IMR-90 (cell line): ENCODE results near the gene PPT2. TPM values are rescaled to one million over a fixed set of nuclear protein-coding genes. Genes with fewer than 3 reads are reported as not detected.
A peak's percentile ranks its signal among the peaks of the same experiment; 100 is the strongest.

Experiments used
- ATAC-seq: fragments of 200-7000 bp; cut with Tn5 transposase; 2 replicates; pipeline ENCODE4 v1.9.1; 2020; ENCODE audit warnings: low read depth, mild to moderate bottlenecking, moderate library complexity
- BruUV-seq: library from RNA; stranded (reverse); fragments of 400-500 nt; replicated peaks from 2 replicates; lab custom pipeline; 2021; lab: Mats Ljungman, UMichigan
- CTCF ChIA-PET: fragments of 300-600 bp; formaldehyde crosslinking; extraction: SDS; loops from one replicate; lab custom pipeline; 2021; ENCODE audit warnings: antibody characterized with exemption; lab: Yijun Ruan, JAX
- POLR2A ChIA-PET: fragments of 300-600 bp; sonication (Branson Sonifier 250); formaldehyde crosslinking; loops from one replicate; lab custom pipeline; 2022; ENCODE audit warnings: antibody characterized with exemption; ENCODE audit not compliant: unreplicated experiment; lab: Charles Lee
- DNase-seq: peaks from one replicate; pipeline ENCODE4 v3.0.0; 2013
- H2AFZ ChIP-seq: replicated peaks from 2 replicates; pipeline ENCODE3; 2013; ENCODE audit warnings: low read length, mild to moderate bottlenecking; ENCODE audit not compliant: poor library complexity
- H2AK5ac ChIP-seq: 2 replicates; pipeline ENCODE4 v1.6.1; 2013; ENCODE audit warnings: low read depth, low read length, inconsistent platforms
- H2AK9ac ChIP-seq: replicated peaks from 2 replicates; pipeline ENCODE3; 2013; ENCODE audit warnings: mild to moderate bottlenecking, low read depth, low read length, moderate library complexity; ENCODE audit not compliant: poor library complexity
- H2BK120ac ChIP-seq: 2 replicates; pipeline ENCODE4 v1.6.1; 2013; ENCODE audit warnings: low read depth, low read length, inconsistent platforms
- H2BK15ac ChIP-seq: 3 replicates; pipeline ENCODE4 v1.6.1; 2013; ENCODE audit warnings: low read depth, low read length, inconsistent platforms
- H2BK20ac ChIP-seq: 2 replicates; pipeline ENCODE4 v1.6.1; 2013; ENCODE audit warnings: low read depth, mild to moderate bottlenecking, inconsistent platforms, low read length, moderate library complexity
- H2BK5ac ChIP-seq: 2 replicates; pipeline ENCODE4 v1.6.1; 2013; ENCODE audit warnings: mild to moderate bottlenecking, low read depth, low read length, inconsistent platforms; ENCODE audit not compliant: poor library complexity, severe bottlenecking
- H3K14ac ChIP-seq: replicated peaks from 2 replicates; pipeline ENCODE4 v1.6.1; 2013; ENCODE audit warnings: low read depth, low read length, inconsistent platforms
- H3K18ac ChIP-seq: 2 replicates; pipeline ENCODE4 v1.6.1; 2013; ENCODE audit warnings: low read depth, low read length, control low read depth
- H3K23ac ChIP-seq: 2 replicates; pipeline ENCODE4 v1.6.1; 2013; ENCODE audit warnings: low read depth, low read length, inconsistent platforms
- H3K27ac ChIP-seq: 2 replicates; pipeline ENCODE4 v1.5.1; 2013; ENCODE audit warnings: mild to moderate bottlenecking, control low read depth, low read length; ENCODE audit not compliant: insufficient read depth
- H3K27me3 ChIP-seq: 2 replicates; pipeline ENCODE4 v1.6.1; 2013; ENCODE audit warnings: low read length; ENCODE audit not compliant: control insufficient read depth, insufficient read depth
- H3K36me3 ChIP-seq: 2 replicates; pipeline ENCODE4 v1.6.1; 2013; ENCODE audit warnings: low read length, mixed read lengths; ENCODE audit not compliant: control insufficient read depth, insufficient read depth
- H3K4ac ChIP-seq: 2 replicates; pipeline ENCODE4 v1.6.1; 2013; ENCODE audit warnings: low read depth, low read length, inconsistent platforms
- H3K4me1 ChIP-seq: 2 replicates; pipeline ENCODE4 v1.6.1; 2013; ENCODE audit warnings: low read length, mixed read lengths; ENCODE audit not compliant: control insufficient read depth, insufficient read depth
- H3K4me2 ChIP-seq: 2 replicates; pipeline ENCODE4 v1.6.1; 2013; ENCODE audit warnings: low read depth, mild to moderate bottlenecking, control low read depth, low read length, moderate library complexity
- H3K4me3 ChIP-seq: 2 replicates; pipeline ENCODE4 v1.5.1; 2013; ENCODE audit warnings: low read depth, mild to moderate bottlenecking, control low read depth, low read length, moderate library complexity; ENCODE audit not compliant: insufficient read depth
- H3K56ac ChIP-seq: 2 replicates; pipeline ENCODE4 v1.6.1; 2013; ENCODE audit warnings: low read length, inconsistent platforms; ENCODE audit not compliant: insufficient read depth; ENCODE audit errors: extremely low read depth
- H3K79me1 ChIP-seq, 2 experiments: 2 replicates each; pipeline ENCODE4 v1.6.1; 2013; ENCODE audit warnings: low read length in 2 of 2, inconsistent platforms in 1 of 2, low read depth in 1 of 2
- H3K9ac ChIP-seq: 2 replicates; pipeline ENCODE4 v1.6.1; 2013; ENCODE audit warnings: low read depth, low read length, control low read depth
- H3K9me1 ChIP-seq: 2 replicates; pipeline ENCODE4 v1.6.1; 2013; ENCODE audit warnings: low read length, inconsistent platforms; ENCODE audit not compliant: insufficient read depth
- H3K9me3 ChIP-seq: 2 replicates; pipeline ENCODE4 v1.6.1; 2013; ENCODE audit warnings: low read length; ENCODE audit not compliant: control insufficient read depth, insufficient read depth
- H4K20me1 ChIP-seq: 2 replicates; pipeline ENCODE4 v1.6.1; 2013; ENCODE audit warnings: low read length, inconsistent platforms; ENCODE audit not compliant: insufficient read depth
- H4K5ac ChIP-seq: 2 replicates; pipeline ENCODE4 v1.6.1; 2013; ENCODE audit warnings: mild to moderate bottlenecking, low read depth, low read length, control low read depth
- H4K8ac ChIP-seq, 2 experiments: 2 replicates each; pipeline ENCODE4 v1.6.1; 2013; ENCODE audit warnings: low read depth in 2 of 2, low read length in 2 of 2, control low read depth in 1 of 2, inconsistent platforms in 1 of 2
- H4K91ac ChIP-seq: 2 replicates; pipeline ENCODE4 v1.6.1; 2013; ENCODE audit warnings: low read depth, low read length, inconsistent platforms; ENCODE audit not compliant: insufficient read depth
- CEBPB ChIP-seq: IDR thresholded peaks from 2 replicates; pipeline ENCODE4 v1.6.1; 2012; ENCODE audit warnings: low read depth, low read length, improper control_type of control experiment
- CHD1 ChIP-seq: IDR thresholded peaks from 2 replicates; pipeline ENCODE4 v1.6.1; 2012; ENCODE audit warnings: low read depth, low read length, improper control_type of control experiment
- FOS ChIP-seq: fragments of 150-350 bp; IDR thresholded peaks from 2 replicates; pipeline ENCODE4 v1.6.1; 2016; ENCODE audit warnings: low read depth, low read length
- NFE2L2 ChIP-seq: fragments of 150-350 bp; IDR thresholded peaks from 2 replicates; pipeline ENCODE4 v1.6.1; 2016; ENCODE audit warnings: low read depth, mild to moderate bottlenecking, low read length
- POLR2A ChIP-seq: IDR thresholded peaks from 2 replicates; pipeline ENCODE4 v1.6.1; 2012; ENCODE audit warnings: mild to moderate bottlenecking, low read depth, low read length
- RCOR1 ChIP-seq: IDR thresholded peaks from 2 replicates; pipeline ENCODE4 v1.6.1; 2012; ENCODE audit warnings: mild to moderate bottlenecking, low read length, improper control_type of control experiment; ENCODE audit not compliant: insufficient replicate concordance
- RFX5 ChIP-seq: IDR thresholded peaks from 2 replicates; pipeline ENCODE4 v1.8.0; 2012; ENCODE audit warnings: low read depth, mild to moderate bottlenecking, low read length, moderate library complexity
- USF2 ChIP-seq: fragments of 150-350 bp; IDR thresholded peaks from 2 replicates; pipeline ENCODE4 v1.6.1; 2017; ENCODE audit warnings: mild to moderate bottlenecking, antibody characterized with exemption, low read length, low read depth
- WGBS, 2 experiments: methylation state at CpG; one replicate each; pipeline versions ENCODE4 v1.1.5 to v1.1.7; 2013; ENCODE audit warnings: missing lambda C conversion rate in 2 of 2; ENCODE audit not compliant: insufficient read length in 1 of 2; ENCODE audit errors: extremely low coverage in 2 of 2; 5-methylcytosine and 5-hydroxymethylcytosine counted together
- dilution Hi-C: fragments of 300-500 bp; cut with HindIII; formaldehyde crosslinking; loops from one replicate; pipeline ENCODE4 v1.14.3; 2018; ENCODE audit warnings: low sequenced_read_pairs; ENCODE audit not compliant: unreplicated experiment
- in situ Hi-C: fragments of 300-500 bp; cut with MboI; formaldehyde crosslinking; loops from 3 replicates; pipeline ENCODE4 v1.14.3; 2019; ENCODE audit warnings: low sequenced_read_pairs, inconsistent platforms, mixed read lengths
- intact Hi-C: fragments of 100-400 bp; cut with micrococcal nuclease; formaldehyde crosslinking; loops from 2 replicates; pipeline ENCODE4 v1.10.0; 2022
- polyA plus RNA-seq, 3 experiments: library from polyadenylated mRNA; depleted of rRNA; stranded (reverse); fragments of >200 nt; gene quantifications; 2 replicates each; pipeline ENCODE4 v1.2.3, GENCODE V29; 2012; ENCODE audit warnings: low replicate concordance in 1 of 3
- total RNA-seq: library from RNA; depleted of rRNA; stranded (reverse); fragments of >200 nt; gene quantifications from 2 replicates; pipeline ENCODE4 v1.2.3, GENCODE V29; 2012

PPT2 gene
- total and polyA plus RNA-seq, 2 of the 4 experiments (the other 2 are of a cell fraction): 3.2 to 16.2 TPM

- peak overlapping the region; percentile 18; the same call in 1 of the 2 replicates for H3K27ac ChIP-seq
- peak overlapping the region; percentile 91 for H2AK5ac ChIP-seq
- H2BK20ac ChIP-seq: no peak overlapping the region
- no TSS peak for BruUV-seq
- intact Hi-C loops: no loop called here
- no peak overlapping the region for H3K9ac ChIP-seq
- peak overlapping the region; percentile 84 for H2AFZ ChIP-seq
- H2BK5ac ChIP-seq: no peak overlapping the region
- CTCF ChIA-PET: interaction anchor here (2.4 kb wide), 1 partner anchor 10 kb away, joined by 12 read pairs; no protein-coding TSS in a partner anchor
- peaks cover 31 to 47% of the 10 kb centered on the region in 2 experiments for H3K79me1 ChIP-seq
- WGBS, 2 experiments: 96% methylated on average over 10 of the region's 13 CpGs; no CpG with 5 or more reads in 1 of the 2 experiments
- peak overlapping the region; percentile 35; the same call in 1 of the 2 replicates for H2BK120ac ChIP-seq
- DNase-seq: no peak
- in situ Hi-C loops: no loop called here
- H3K4me2 ChIP-seq: no peak overlapping the region; the same call in 1 of the 2 replicates
- H3K4me3 ChIP-seq: no peak overlapping the region
- no peak overlapping the region for H3K23ac ChIP-seq
- H3K9me3 ChIP-seq: no peaks in the 10 kb centered on the region
- ATAC-seq: no peak
- H2BK15ac ChIP-seq: peak overlapping the region; percentile 63; the same call in 1 of the 3 replicates
- TF ChIP-seq CHD1 (no peak), POLR2A (no peak), NFE2L2 (no peak), CEBPB (no peak), USF2 (no peak), RFX5 (no peak), RCOR1 (no peak), FOS (no peak)
- H3K27me3 ChIP-seq: no peaks in the 10 kb centered on the region
- no peak overlapping the region for H3K56ac ChIP-seq
- no peak overlapping the region for H3K18ac ChIP-seq
- peak overlapping the region; percentile 79 for H4K5ac ChIP-seq
- H4K91ac ChIP-seq: peak overlapping the region; percentile 89
- peak overlapping the region; percentile 73 for H2AK9ac ChIP-seq
- H3K4me1 ChIP-seq: peaks cover 8% of the 10 kb centered on the region
- dilution Hi-C loops: no loop called here
- H3K9me1 ChIP-seq: peaks cover 10% of the 10 kb centered on the region; the same call in 1 of the 2 replicates
- POLR2A ChIA-PET: interaction anchor here (0.6 to 1.0 kb wide), 2 partner anchors 15 to 53 kb away, joined by 3 read pairs; no protein-coding TSS in a partner anchor
- H3K14ac ChIP-seq: 0 out of 2 replicates have a peak overlapping the region, but pooled peaks have one; percentile 46
- H3K4ac ChIP-seq: peak overlapping the region; percentile 77; the same call in 1 of the 2 replicates
- no peaks in the 10 kb centered on the region for H4K20me1 ChIP-seq
- peak overlapping the region; percentile 84 to 96 for H4K8ac ChIP-seq
- peaks cover 5% of the 10 kb centered on the region; the same call in 1 of the 2 replicates for H3K36me3 ChIP-seq
Observed at GRCh38 chr6:32128751-32129296, 25.1 kb upstream of the PPT2 start.
